Activated gamma-delta T cell treated with Interleukin-2 at 50 U/mL for 16 hours (primary cell): ENCODE measurements around the gene CD300A.
A peak's percentile ranks its signal among the peaks of the same experiment; 100 is the strongest.

ENCODE experiments used
- DNase-seq: peaks from one replicate; pipeline ENCODE4 v3.0.0-alpha.2; 2020

The CD300A gene

DNA sequence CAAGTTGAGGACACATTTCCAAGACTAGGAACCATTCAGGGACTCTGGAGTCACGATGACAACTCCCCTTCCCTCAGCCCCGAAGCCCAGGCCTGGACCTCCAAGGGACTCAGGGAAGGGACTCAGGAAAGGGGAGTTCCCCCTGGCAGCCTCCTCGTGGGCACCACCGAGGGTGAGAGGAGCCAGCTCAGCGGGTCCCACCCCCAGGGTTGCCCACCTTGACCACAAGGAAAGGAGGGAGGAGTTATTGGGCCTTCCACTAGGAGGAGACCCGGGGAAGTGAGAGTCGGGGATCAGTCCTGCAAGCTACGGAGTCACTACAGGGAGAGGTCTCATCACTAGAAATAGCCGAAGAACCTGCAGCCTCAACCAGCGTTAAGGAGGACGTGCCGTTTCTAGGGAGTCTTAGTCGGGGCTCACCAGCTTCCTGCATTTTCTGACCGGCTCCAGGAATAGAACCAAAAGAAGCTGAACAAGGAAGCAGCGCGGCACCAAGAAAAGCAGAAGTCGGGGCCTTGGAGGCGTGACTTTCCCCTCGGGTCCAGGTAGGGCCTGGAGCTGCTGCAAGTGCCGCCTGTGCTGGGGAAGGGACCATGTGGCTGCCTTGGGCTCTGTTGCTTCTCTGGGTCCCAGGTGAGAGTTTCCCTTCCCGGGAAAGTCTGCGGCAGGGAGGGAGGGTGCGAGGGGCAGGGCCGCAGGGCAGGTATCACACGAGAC lies at the start of gene CD300A:
Gene CD300A (plus strand): TSS at position 524 of the 717 bp plus-strand sequence. CDS start 70 bp downstream, at position 594.
- DNase-seq, result no peak

DNA sequence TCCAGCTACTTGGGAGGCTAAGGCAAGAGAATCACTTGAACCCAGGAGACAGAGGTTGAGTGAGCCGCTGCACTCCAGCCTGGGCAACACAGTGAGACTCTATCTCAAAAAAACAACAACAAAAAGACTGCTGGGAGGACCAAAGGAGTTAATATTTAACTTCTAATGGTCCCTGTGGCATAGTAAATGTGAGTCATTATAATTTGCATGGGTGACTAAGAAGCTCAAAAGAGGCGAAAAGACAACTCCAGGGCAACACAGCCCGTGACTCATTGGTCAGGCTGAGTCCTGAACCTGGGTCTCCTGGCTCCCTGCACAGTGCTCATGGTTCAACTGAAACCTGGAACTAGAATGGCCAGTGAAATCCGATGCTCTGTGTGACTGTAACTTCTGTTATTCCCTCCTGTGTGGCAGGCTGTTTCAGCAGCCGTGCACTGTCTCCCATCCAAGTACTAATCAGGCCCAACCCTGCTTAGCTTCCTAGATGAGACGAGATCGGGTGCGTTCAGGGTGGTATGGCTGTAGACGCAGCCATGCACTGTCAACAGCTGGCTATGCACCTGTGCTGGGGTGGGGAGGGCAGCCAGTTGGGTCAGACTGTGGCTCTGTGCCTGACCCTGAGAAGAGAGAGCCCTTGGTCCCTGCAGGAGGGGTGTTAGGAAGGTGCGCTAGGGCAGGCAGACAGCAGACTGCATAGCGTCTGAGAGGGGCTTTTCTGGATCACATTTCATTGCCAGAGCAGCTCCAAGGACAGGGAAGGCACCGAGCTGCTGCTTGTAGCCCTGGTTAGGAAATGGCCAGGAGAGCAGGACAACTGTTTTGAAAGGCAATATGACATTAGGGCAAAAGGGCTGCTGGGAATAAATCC lies 49.0 kb upstream of the CD300A start:
- DNase-seq, result no peak

GRCh38 chr17:74419928-74420411 lies 46.5 kb upstream of the CD300A start:
- DNase-seq, result no peak

GRCh38 chr17:74424117-74424516 lies 42.3 kb upstream of the CD300A start:
- no peak for DNase-seq

- DNase-seq, result no peak
Observed at GRCh38 chr17:74424657-74425056, 41.8 kb upstream of the CD300A start.

DNA sequence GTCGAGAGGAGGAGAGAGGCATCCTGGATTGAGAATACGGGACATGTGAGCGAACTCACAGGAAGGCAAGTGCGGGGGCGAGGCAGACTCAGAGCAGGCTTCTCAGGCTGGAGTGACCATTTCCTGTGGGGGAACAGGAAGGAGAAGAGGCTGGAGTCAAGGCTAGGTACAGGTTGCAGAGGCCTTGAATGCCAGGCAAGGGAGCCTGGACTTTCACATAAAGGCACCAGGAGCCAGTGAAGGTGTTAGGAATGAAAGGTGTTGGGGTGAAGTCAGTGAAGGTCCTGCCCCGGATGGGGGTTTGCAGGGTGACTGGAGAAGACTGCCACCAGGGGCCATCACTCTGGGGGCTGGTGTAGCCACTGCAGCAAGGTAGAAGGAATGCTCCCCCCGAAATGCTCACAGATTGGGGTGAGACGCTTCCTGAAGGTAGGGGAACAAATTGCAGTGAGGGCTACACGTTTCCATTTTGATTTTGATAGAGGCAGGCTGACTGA lies 39.8 kb upstream of the CD300A start:
- no peak for DNase-seq

DNA sequence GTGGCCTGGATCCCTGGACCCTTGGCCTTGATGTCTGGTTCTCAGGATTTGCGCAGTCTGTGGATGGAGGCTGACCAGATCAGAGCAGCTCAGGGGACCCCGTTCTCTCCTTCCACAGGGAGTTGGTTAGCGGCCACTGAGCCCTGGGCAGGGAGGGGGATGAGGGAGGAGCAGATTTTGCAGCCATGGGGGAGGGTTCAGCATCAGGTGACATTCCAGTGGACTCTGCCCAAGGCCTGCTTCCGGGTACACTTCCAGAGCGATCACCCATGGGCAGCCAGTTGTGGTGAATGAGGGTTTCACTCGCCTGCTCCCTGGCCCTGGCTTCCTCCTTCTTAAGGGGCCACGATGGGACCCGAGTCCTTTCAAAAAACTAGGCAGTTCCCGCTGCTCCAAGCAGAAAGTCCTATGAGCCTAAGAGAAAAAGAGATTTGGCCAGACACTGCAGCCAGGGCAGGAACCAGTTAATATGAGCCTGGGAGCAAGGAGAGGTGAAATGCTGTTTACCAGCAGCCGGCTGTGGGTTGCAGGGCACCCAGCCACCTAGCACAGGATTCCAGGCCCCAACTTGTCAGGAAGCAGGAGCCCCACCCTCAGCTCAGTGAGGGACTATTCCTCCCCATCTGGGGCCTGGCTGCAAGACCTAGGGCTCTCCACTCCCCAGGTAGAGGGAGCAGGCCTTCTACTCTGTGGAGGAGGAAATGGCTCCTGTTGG lies 39.2 kb upstream of the CD300A start:
- no peak for DNase-seq

GRCh38 chr17:74427763-74428153 lies 38.7 kb upstream of the CD300A start:
- no peak for DNase-seq

DNA sequence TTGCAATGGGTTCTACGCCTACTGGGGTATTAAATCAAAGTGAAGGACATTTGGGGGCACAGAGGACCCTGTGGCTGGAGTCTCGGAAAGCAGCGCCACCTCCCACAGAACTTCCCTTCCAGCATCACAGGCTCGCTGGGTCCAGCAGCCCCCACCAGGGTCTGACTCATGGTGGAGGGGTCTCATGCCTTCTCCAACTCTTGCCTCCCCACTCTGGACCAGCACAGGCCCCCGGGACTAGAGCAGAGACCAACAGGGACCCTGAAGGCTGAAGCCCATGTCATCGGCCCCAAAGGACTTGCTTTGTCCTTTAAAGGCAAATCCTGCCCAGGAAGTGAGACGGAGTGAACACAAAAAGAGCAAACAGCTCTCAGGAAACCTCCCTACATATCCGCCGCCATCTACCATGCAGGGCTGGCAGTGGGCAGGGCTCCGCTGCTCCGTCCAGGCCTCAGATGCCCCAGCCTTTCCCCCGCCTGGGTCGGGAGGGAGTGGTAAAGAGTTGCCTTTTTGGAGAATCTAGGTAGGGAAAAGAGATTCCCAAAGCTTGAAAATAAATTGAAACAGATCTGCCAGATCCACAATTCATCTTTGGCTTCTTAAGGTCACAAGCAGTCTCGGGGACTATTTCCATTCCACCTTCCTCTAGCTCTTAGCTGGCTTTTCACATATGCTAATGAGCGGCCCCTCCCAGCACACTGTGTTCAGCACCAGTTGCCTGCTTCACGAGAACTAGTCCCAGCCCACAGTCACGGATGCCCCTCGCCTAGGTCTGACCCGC lies 36.6 kb upstream of the CD300A start:
- no peak for DNase-seq

- no peak for DNase-seq
Observed at GRCh38 chr17:74430385-74430705, 36.1 kb upstream of the CD300A start.

DNA sequence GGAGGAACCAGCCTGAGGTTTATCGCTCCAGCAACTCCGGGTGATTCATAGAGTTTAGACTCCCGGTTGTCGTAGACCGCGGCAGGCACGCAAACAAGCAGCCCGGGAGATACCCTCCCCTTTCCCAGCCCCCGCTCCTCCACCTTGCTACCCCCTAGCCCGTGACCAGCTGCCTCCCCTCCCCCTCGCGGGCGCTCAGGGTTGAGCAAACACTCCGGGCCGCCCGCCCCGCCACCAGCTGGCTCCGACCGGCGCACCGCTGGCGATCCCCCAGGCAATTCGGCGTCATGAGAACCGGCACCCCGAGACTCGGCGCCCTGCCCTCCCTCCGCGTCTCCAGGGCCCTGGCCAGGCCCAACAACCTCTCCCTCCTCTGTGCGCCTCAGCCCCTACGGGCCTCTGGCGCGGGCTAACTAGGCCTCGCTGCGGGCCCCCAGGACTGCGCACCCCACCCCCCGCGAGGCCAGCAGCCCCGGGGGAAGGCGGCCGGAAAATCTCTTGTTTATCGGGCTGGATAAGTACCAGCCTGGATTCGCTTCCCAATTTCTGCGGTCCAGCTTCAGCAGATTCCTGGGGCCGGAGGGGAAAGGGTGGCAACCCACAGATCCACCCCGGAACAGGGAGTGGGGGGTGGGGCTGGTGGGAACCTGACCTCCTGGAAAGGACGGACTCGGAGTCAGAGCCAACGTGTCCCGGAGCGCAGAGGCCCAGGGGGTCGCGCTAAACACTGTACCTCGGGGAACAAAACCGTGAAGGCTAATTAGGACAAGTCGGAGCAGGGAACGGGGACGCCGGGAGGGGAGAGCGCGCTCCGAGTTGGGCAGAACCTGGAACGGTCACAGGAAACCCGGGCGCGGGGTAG lies 35.5 kb upstream of the CD300A start:
- no peak for DNase-seq

DNA sequence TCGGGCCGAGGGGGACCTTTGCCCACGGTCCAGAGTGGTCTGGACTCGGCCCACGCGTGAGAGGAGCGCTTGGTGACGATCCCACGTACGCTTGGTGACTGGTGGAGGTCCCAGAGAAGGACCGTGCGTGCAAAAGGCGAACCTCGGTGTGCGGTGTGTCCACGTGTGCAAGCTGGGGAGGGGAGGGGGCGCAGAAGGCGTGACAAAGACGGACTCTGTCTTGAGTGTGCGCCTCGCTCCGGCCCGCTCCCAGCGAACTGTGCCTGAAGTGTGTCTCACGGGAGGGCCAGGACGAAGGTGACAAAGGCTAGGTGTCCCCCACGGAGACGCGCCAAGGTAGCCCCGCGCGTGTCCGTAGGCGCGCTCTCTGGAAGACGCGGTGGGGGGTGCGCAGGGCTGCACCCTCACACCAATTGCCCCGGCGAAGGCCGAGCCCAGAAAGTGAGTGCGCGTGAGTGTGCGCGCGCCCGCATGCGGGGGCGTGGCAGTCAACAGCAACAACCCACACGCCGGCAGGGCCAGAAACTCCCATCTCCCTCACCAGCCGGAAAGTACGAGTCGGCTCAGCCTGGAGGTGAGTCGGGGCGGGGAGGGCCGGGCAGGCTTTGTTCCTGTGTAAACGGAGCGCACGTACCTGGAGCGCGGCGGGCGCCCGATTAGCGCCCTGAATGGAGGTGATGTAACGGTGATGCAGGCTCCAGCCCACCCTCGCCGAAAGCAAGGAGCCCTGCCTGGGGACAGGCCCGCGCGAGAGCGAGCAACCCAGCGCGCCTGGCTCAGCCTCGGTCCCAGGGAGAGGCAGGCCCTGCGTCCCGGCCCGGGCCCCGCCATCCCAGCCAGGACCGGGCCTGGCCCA lies 34.6 kb upstream of the CD300A start, which contains the start of gene GPRC5C:
Gene GPRC5C (plus strand): TSS at position 521 of the 856 bp plus-strand sequence. CDS start 7,689 bp downstream, outside the sequence.
- peak; percentile 32 for DNase-seq

GRCh38 chr17:74432424-74432690 lies 34.1 kb upstream of the CD300A start:
- no peak for DNase-seq

DNA sequence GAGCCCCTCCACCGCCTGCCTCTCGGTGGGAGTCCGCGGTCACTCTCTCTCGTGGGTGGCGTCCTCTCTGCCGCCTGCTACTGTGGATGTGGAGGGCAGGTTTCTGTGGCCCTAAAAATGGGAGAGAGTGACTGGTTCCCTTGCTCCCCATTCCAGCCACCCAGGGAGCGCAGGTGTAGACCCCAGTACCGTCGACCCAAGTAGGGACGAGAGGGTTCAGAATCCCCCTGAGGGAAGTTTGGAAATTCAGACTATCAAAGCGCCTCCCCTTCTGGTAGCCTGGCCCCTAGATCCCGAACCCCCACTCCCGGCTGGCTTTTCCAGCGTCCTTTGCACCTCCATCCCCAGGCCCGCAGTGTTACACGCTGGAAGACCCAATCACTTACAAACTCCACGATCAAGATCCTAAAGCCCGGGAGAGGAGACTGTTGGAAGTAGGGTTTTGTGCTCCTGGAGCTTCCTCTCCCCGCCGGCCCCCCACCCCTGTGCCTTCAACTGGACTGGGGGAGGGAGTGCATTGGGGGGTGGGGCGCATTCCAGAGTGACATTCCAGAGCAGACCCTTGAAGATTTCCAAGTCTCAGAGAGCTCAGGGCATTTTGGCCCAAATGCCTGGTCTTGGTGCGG lies 33.6 kb upstream of the CD300A start:
- no peak for DNase-seq

- no peak for DNase-seq
Observed at GRCh38 chr17:74433421-74434121, 32.9 kb upstream of the CD300A start.

DNA sequence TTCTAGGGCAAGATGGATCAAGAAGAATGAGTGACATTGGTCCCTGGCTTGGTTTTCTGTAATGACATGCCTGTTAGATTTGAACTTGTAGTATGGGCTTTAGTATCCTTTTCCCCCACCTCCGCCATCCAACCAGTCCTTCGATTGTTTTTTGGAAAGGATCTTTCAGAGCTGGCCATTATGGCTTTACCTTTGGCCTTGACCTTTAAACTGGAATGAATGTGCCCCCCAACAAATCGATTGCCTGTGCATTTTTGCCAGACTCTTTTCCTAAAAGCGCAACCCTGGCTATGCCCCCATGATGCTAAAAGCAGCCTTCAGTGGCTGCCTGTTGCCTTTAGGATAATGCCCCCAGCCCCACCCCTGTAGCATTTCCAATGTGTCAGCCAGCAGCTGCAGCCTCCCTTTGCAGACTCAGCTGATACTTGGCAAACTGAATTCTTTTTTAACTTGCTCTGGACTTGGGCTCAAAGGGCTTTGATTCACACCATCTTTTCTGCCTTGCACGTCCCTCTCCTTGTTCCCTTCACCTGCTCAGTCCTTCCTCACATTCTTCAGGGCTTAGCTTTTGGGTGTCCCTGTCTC lies 30.6 kb upstream of the CD300A start:
- DNase-seq, result no peak

GRCh38 chr17:74437702-74438101 lies 28.7 kb upstream of the CD300A start:
- DNase-seq, result no peak

DNA sequence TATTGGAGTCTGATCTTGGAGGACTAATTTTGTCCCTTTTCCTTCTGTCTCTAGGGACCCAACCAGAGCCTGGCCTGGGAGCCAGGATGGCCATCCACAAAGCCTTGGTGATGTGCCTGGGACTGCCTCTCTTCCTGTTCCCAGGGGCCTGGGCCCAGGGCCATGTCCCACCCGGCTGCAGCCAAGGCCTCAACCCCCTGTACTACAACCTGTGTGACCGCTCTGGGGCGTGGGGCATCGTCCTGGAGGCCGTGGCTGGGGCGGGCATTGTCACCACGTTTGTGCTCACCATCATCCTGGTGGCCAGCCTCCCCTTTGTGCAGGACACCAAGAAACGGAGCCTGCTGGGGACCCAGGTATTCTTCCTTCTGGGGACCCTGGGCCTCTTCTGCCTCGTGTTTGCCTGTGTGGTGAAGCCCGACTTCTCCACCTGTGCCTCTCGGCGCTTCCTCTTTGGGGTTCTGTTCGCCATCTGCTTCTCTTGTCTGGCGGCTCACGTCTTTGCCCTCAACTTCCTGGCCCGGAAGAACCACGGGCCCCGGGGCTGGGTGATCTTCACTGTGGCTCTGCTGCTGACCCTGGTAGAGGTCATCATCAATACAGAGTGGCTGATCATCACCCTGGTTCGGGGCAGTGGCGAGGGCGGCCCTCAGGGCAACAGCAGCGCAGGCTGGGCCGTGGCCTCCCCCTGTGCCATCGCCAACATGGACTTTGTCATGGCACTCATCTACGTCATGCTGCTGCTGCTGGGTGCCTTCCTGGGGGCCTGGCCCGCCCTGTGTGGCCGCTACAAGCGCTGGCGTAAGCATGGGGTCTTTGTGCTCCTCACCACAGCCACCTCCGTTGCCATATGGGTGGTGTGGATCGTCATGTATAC lies 26.5 kb upstream of the CD300A start:
- no peak for DNase-seq
